Activated CD4-positive, alpha-beta T cell treated with anti-CD3 and anti-CD28 coated beads, Interleukin-2, amount 50 U/mL, for 48 hours (primary cell): Measurements from ENCODE around the gene SPECC1L.
"Not testable (repeated sequence)": the region's sequence is repeated elsewhere in the genome, so short reads cannot be mapped to it uniquely, and the experiment has no call there.

Experiments
- DNase-seq, 2 experiments: peaks; one replicate each; pipeline ENCODE4 v3.0.0-alpha.2; 2020

SPECC1L gene

DNA sequence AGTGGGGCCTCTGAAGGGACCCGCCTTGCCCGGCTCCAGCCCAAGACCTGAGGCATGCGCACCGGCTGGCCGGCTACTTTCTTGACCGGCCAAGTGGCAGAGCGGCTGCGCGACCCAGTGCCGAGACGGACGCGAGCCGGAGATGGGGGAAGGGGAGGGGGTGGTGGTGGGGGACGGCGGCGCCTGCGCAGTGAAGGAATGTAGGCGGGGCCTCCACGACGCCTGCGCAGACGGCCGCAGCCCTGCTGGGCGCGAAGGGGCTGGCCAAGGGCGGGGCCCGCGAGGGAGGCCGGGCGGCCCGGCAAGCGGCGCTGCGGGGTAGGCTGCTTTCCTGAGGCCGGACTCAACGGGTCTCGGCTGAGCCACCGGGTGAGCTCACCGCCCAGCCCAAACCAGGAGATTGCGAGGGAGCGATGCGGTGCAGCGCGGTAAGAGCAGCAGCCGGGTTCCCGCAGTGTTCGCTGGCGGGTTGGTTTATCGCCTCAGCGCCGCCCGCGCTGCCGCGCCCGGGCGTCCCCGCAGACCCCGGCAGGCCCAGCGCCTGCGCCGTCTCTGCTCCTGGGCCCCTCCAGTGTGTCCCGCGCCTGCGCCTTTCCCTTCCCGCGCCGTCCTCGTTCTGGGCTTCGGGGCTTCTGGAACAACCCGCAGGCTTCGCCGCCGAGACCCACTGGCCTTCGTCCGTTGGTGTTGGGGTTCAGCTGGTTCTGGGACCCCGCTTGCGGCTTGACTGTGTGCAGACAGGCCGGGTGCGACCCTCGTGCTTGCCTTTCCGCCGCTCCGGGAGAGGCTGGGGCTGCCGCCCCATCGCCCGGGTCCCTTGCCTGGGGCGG, at the start of gene SPECC1L:
Gene SPECC1L (plus strand): TSS at position 276 of the 830 bp plus-strand sequence. CDS start 31,401 bp downstream, outside the sequence.
- peak; percentile 86 to 89 for DNase-seq

- DNase-seq: no peak
Observed at GRCh38 chr22:24224468-24224867, 46.2 kb upstream of the SPECC1L start.

DNA sequence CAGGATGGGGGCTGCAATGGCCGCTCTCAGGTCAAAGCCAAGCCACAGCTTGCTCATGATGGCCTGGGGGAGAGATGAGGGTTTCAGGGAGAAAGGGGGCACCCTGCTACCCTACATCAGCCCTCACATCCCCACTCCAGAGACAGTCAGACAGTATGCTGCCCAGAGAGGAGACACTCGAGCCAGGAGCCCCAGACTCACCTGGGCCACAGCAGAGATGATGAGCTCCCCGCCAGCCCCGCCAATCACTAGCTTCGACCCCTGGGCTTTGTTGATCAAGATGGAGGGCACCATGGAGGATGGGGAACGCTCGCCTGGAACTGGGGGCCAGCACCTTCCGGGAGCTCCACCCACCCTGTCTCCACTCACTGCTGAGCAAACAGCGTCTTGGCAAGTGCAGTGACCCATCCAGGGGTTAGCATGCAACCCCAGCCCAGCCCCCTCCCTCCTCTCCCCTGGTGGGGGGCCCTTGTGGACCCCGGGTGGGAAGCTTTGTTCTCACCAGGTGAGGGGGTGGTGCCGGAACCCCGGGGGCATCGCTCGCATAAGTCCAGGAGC, 45.5 kb upstream of the SPECC1L start:
- no peak for DNase-seq

GRCh38 chr22:24225951-24226350, 44.7 kb upstream of the SPECC1L start:
- DNase-seq: no peak

DNA sequence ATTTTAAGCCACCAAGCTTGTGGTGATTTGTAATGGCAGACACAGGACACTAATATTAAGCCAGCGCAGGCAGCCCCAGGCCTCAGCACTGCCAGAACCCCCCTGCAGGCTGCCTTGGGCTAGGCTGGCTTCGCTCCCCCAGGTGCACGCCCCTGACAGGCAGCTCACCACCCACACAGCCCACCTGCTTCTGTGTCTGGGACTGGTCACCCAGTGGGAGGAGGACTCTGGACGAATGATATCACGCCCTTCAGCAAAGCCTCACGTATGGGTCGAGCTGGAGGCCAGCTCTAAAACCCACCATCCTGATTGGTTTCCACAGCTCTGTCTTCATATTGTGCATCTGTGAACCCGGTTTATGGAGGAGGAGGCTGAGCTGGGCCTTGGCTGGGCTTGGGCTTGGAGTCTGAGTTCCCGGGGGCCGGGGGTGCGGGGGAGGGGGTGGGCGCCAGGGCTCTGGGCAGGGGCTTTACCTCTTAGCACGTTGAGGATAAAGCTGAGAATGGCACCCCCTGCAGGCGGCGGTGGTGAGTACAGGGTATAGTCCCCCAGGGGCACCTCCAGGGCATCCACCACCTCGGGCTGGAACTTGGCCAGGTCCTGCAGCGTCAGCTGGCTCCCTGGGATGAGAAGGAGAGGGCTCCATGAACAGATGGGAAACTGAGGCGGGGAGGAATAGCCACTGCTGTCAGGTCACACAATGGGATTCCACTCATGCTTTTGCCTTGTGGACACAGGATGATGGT, 39.5 kb upstream of the SPECC1L start:
- peak; percentile 77 to 83 for DNase-seq

DNA sequence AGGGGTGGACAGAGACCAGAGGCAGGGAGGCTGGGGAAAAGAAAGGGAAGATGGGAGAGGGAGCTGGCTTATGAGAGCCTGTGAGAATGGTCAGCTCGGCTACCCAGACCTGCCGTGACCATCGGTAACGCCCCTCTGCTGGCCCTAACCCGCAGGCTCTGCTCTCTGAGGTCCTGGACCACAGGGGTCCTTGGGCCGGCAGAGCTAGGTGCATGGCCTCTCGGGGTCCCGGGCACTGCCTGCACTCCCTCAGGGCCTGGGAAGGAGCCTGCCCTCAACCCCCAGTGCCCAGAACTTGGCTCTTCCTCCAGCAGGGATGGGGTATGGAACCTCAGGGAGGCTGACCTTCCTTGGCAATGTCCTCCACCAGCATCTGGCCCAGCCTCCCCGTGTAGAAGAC, 38.9 kb upstream of the SPECC1L start:
- DNase-seq: no peak

GRCh38 chr22:24232124-24232523, 38.5 kb upstream of the SPECC1L start:
- DNase-seq: no peak

DNA sequence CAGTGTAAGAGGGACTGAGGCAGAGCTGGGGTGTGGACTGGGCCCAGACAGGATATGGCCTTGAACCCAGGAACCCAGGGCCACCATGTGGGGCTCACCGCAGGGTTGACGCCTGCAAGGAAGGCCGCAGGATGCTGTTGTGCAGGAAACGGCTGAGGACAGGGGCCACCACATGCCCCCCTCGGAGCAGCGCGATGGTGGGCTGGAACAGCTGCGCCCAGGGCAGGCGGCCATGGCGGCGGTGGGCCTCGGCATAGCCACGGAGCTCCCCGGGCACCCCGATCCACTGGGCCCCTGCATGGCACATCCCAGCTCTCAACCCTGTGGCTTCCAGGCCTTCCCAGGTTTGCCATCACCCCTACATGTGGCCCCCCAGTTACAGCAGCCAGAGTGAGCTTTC, 37.9 kb upstream of the SPECC1L start:
- no peak for DNase-seq

DNA sequence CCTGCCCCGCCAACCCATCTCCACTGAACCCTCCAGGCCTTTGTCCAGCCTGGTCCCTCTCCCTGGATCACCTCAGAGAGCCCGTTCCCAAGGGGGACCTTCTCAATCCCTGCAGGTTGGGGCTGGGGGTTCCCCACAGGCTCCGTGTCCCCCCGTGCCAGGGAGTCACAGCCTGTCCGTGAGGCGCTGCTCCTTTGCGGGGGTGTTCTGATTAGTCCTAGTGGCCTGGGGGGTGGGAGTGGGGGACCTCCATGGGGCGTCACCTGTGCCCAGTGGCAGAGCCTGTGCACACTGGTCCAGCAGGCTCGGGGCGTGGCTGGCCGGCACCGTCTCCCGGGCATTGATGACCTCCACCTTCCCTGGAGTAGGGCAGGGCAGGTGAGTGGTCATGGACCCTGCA, 37.4 kb upstream of the SPECC1L start:
- DNase-seq: no peak

DNA sequence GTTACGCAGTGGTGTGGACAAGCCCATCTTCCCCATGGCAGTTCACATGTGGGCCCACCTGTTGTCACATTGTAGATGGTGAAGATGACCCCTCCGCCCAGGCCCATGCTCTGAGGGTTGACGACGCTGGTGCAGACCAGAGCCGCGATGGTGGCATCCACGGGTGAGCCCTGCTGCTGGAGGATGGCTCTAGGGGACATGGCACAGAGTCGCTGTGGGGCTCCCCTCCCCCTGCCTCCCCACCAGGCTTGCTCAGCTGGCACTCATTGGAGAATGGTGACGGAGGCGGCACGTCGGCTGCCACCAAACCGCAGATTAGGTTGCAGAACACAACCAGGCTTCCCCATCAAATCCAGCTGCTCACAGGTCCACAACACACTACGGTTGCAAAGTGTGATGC, 36.8 kb upstream of the SPECC1L start:
- DNase-seq: no peak

DNA sequence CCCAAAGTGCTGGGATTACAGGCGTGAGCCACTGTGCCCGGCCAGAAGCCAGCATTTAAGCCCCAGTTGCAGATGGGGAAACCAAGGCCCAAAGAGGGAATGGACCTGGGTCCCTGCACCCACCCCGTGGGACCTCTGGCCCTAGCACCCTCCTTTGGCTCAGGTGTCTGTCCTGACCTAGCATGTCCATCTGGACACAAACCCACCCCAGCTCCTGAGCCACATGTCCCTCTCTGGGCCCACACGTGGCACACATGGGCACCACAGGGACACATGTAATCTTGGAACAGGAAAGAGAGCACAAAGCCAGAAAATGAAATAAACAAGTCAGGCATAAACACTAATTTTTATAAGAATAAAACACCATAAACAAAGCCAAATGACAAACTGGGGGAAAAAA, 35.3 kb upstream of the SPECC1L start:
- DNase-seq: no peak

DNA sequence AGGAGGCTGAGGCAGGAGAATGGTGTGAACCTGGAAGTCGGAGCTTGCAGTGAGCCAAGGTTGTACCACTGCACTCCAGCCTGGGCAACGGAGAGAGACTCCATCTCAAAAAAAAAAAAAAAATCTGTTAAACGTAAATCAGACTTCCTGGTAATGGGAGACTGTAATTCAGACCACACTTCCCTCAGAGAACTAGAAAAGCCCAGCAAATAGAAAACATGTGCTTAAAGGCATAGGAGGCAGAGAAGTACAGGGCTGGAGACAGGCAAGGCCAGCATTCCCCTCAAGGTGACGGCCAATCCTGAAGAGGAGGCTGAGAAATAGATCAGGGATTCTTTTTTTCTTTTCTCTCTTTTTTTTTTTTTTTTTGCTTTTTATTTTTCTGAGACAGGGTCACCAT, 34.0 kb upstream of the SPECC1L start:
- no peak for DNase-seq

GRCh38 chr22:24238101-24238694, 32.4 kb upstream of the SPECC1L start:
- not testable (repeated sequence) for DNase-seq

- DNase-seq: no peak
Observed at GRCh38 chr22:24240381-24240780, 30.2 kb upstream of the SPECC1L start.

GRCh38 chr22:24240985-24241692, 29.5 kb upstream of the SPECC1L start:
- DNase-seq: not testable (repeated sequence)

DNA sequence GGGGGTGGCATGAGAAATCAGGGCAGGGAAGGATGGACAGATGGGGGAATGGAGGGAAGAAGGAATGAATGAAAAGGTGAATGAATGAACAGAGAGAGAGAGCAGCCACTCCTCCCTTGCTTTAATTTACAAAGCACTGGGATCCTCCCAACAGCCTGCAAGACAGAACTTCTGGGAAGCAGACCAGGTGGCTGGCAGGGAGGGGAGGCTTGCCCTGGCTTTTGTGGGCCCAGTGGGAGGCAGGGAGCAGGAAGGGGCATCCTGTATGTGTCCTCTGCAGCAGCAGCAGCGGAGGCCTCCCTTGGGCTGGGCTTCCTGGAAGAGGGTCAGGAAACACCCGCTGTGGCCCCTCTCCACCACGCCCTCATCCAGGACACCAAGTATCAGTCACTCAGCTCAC, 27.2 kb upstream of the SPECC1L start:
- not testable (repeated sequence) for DNase-seq

DNA sequence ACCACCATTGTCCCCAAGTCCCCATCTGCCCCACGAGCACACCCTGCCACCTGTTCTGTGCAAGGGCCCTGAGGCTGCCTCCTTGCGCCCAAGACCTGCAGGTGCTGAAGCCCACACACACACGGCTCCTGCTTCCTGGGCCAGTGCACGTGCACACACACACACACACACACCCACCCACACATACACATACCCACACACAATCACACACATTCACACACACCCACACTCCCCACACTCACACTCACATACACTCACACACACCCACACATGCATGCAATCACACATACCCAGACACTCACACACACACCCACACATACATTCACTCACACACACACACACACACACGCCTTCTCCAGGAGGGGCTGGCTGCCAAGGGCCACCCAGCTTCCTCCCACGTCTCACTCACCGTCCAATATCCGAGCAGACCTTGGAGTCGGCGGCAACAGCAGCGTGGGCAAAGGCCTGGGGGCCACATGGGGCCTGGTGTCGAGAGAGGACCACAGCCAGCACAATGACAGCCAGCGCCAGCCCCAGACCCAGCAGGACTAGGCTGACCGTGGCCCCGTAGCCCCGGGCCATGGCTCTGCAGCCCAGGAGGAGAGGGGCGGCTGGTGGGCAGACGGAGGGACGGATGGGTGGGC, 26.4 kb upstream of the SPECC1L start:
- no peak for DNase-seq

DNA sequence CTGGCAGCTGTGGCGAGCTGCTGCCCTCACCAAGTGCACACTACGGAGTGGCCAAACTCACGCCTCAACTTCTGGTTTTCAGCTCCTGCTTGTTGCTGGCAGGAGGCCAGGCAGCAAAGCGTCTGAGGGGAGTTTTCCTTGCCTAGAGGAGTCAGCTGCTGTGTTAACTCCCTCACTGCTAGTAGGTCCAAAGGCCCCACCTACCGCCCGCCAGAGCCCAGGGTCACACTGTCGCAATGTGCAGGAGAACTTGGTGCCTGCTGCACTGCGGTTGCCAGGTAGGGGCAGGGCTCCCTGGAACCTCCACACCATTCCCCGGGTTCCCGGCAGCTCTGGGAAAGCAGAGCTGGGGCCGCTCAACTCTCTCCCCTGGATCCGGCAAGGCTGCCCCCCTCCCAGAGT, 25.6 kb upstream of the SPECC1L start, which contains the start of gene GGT5:
Gene GGT5 (minus strand): TSS at position 53 of the 402 bp plus-strand sequence. CDS start 357 bp downstream, outside the sequence.
- DNase-seq: not testable (repeated sequence)

DNA sequence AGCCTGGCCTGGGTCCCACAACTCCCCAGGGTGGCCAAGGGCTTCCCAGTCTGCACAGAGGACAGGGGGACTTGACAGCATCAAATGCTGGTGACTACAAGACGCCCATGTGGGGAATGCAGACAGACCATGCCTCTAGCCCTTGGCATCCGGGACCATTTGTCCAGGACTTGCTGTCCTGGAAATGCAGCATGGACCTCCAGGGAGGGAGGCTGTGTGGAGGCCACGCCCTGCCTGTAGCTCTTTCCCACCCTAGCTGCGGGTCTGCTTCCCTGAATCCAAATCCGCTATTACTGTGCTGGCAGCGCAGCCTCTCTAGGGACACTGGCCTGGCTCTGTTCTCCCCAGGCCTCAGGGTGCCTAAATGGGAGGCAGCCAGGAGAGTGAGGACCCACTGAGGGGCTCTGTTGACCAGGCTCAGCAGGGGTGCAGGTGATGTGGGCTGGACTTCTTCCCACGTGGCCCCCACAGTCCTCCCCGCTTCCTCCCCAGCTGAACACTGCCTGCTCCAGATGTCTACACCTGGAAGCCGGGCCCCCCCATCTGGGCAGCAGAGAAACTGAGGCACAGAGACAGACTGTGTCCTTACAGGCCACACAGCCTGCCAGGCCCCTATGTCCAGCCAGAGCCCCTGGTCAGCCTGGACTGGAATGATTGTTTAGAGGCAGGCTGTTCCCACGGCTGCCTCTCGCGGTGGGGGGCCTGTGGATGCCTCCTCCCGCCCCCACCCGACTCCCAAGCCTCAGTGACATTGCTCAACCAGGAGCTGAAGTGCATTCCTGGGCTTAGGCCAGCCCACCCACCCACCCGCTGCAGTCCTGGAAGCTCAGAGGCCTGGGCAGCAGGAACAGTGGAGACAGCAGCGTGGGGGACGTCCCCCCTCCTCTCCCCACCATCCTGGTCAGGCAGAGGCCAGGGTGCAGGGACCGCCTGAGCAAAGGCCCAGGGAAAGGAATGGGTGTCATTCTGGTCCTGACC, 24.8 kb upstream of the SPECC1L start:
- not testable (repeated sequence) for DNase-seq

DNA sequence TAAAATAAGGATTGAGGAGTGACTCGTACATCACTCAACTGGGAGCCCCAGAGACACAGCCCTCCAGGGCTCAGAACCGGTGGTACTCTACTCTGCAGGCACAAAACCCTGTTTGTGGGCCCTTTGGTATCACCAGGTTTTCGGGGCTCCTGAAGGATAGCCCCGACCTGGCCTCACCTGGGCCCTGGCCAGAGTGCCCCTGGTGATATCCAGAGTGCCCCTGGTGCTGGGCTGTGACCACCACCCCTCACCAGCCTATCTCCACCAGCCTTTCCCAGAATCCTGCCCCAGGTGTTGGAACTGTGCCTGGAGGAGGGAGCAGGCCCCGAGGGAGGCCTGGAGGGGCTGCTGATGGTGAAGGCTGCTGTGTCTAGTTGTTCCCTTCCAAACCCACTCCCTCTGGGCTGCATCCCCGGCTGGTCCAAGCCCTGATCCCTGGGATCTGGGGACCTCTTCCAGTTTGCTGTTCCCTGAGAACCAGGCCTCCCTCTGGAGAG, 23.6 kb upstream of the SPECC1L start:
- no peak for DNase-seq
